ENCODE results near the gene MPZL3. TPM values are rescaled to one million over a fixed set of nuclear protein-coding genes. Genes with fewer than 3 reads are reported as not detected.

MPZL3 gene
- total and polyA plus RNA-seq, 2 experiments from 2014 or later: 0.92 to 2.9 TPM

DNA sequence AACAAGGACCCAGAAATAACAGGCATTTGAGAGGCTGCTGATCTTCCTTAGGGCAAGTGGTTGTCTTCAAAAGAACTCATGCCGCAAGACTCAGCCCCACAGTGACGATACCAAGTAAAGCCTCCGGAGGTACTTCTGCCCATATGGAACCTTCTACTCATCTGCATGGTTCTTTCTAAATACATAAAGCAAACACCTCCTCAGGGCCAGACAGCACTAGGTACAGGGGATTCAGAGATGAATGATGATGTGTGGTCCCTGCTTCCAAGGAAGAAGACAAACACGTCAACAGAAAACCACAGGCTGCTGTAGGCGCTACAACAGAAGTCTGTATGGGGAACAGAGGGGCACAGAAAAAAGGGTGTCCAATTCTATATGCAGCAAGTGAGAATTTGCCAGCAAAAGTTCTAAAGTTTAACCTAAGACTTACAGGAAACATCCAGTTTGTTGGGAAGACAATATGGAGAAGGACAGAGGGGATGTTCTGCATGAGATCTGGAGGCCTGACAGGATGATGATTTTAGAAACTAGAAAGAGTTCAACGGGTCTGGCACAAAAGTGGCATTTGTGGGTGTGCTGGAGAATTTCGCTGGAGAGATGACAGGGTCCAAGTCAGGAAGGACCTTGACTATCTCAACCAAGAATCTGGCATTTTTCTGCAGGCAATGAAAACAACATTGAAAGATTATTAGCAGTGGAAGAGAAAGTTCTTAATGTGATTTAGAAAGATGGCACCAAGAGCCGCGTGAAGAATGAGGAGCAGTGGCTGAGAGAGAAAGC is 51.1 kb downstream of the MPZL3 start:
- Mint-ChIP-seq H3K36me3 (ENCODE audit: low read depth) (no peaks in the 10 kb centered on the region), H3K9me3 (no peaks in the 10 kb centered on the region)

More for the DNA sequence above, 51.1 kb downstream of the MPZL3 start:
- Histone ChIP-seq H3K9me2 (ENCODE audit: insufficient read depth) (peaks cover 6% of the 10 kb centered on the region; the same call in 1 of the 2 replicates), H3K27ac (ENCODE audit: low read depth) (no peak overlapping the region), H3K4me2 (no peak overlapping the region), H4K20me1 (replicated peaks; ENCODE audit: insufficient read depth) (no peaks in the 10 kb centered on the region), H2AFZ (no peak overlapping the region), H3K79me2 (replicated peaks; ENCODE audit: insufficient read depth) (no peaks in the 10 kb centered on the region), H3K4me1 (ENCODE audit: insufficient read depth) (peaks cover 9% of the 10 kb centered on the region; the same call in 1 of the 2 replicates), H3K27me3 (ENCODE audit: insufficient read depth) (no peaks in the 10 kb centered on the region), H3F3A (replicated peaks; ENCODE audit: low read depth) (no peaks in the 10 kb centered on the region), H3K36me3 (ENCODE audit: insufficient read depth) (no peaks in the 10 kb centered on the region), H3K4me3 (no peak overlapping the region)
- Mint-ChIP-seq H3K4me3 (no peak overlapping the region), H3K27me3 (ENCODE audit: insufficient read depth, low read depth, poor library complexity) (peaks cover 2% of the 10 kb centered on the region), H3K4me1 (peaks cover 21% of the 10 kb centered on the region; the same call in 2 of the 3 replicates), H3K27ac (no peak overlapping the region)
- DNase-seq (ENCODE audit: low spot score): no peak
- TF ChIP-seq EZH2 (IDR thresholded peaks at IDR 0.05; ENCODE audit: low read depth, unreplicated experiment) (no peak), CREB1 (CRISPR knock-in tag; IDR thresholded peaks at IDR 0.05; ENCODE audit: low read depth) (no peak), STAT1 (IDR thresholded peaks at IDR 0.05; ENCODE audit: unreplicated experiment) (no peak), JUNB (IDR thresholded peaks at IDR 0.05; ENCODE audit: unreplicated experiment) (no peak), ZNF114 (CRISPR knock-in tag; IDR thresholded peaks at IDR 0.05) (no peak), ZNF331 (CRISPR knock-in tag; IDR thresholded peaks at IDR 0.05; ENCODE audit: low read depth) (no peak), POLR2AphosphoS5 (IDR thresholded peaks at IDR 0.05; ENCODE audit: low read depth) (no peak), EZH2phosphoT487 (IDR thresholded peaks at IDR 0.05; ENCODE audit: unreplicated experiment) (no peak)
- TF ChIP-seq, protein P1, sequence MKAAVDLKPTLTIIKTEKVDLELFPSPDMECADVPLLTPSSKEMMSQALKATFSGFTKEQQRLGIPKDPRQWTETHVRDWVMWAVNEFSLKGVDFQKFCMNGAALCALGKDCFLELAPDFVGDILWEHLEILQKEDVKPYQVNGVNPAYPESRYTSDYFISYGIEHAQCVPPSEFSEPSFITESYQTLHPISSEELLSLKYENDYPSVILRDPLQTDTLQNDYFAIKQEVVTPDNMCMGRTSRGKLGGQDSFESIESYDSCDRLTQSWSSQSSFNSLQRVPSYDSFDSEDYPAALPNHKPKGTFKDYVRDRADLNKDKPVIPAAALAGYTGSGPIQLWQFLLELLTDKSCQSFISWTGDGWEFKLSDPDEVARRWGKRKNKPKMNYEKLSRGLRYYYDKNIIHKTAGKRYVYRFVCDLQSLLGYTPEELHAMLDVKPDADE (IDR thresholded peaks at IDR 0.05): no peak
- TF ChIP-seq, protein P2, sequence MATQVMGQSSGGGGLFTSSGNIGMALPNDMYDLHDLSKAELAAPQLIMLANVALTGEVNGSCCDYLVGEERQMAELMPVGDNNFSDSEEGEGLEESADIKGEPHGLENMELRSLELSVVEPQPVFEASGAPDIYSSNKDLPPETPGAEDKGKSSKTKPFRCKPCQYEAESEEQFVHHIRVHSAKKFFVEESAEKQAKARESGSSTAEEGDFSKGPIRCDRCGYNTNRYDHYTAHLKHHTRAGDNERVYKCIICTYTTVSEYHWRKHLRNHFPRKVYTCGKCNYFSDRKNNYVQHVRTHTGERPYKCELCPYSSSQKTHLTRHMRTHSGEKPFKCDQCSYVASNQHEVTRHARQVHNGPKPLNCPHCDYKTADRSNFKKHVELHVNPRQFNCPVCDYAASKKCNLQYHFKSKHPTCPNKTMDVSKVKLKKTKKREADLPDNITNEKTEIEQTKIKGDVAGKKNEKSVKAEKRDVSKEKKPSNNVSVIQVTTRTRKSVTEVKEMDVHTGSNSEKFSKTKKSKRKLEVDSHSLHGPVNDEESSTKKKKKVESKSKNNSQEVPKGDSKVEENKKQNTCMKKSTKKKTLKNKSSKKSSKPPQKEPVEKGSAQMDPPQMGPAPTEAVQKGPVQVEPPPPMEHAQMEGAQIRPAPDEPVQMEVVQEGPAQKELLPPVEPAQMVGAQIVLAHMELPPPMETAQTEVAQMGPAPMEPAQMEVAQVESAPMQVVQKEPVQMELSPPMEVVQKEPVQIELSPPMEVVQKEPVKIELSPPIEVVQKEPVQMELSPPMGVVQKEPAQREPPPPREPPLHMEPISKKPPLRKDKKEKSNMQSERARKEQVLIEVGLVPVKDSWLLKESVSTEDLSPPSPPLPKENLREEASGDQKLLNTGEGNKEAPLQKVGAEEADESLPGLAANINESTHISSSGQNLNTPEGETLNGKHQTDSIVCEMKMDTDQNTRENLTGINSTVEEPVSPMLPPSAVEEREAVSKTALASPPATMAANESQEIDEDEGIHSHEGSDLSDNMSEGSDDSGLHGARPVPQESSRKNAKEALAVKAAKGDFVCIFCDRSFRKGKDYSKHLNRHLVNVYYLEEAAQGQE (IDR thresholded peaks at IDR 0.05; ENCODE audit: unreplicated experiment): no peak
- TF ChIP-seq, protein P3, sequence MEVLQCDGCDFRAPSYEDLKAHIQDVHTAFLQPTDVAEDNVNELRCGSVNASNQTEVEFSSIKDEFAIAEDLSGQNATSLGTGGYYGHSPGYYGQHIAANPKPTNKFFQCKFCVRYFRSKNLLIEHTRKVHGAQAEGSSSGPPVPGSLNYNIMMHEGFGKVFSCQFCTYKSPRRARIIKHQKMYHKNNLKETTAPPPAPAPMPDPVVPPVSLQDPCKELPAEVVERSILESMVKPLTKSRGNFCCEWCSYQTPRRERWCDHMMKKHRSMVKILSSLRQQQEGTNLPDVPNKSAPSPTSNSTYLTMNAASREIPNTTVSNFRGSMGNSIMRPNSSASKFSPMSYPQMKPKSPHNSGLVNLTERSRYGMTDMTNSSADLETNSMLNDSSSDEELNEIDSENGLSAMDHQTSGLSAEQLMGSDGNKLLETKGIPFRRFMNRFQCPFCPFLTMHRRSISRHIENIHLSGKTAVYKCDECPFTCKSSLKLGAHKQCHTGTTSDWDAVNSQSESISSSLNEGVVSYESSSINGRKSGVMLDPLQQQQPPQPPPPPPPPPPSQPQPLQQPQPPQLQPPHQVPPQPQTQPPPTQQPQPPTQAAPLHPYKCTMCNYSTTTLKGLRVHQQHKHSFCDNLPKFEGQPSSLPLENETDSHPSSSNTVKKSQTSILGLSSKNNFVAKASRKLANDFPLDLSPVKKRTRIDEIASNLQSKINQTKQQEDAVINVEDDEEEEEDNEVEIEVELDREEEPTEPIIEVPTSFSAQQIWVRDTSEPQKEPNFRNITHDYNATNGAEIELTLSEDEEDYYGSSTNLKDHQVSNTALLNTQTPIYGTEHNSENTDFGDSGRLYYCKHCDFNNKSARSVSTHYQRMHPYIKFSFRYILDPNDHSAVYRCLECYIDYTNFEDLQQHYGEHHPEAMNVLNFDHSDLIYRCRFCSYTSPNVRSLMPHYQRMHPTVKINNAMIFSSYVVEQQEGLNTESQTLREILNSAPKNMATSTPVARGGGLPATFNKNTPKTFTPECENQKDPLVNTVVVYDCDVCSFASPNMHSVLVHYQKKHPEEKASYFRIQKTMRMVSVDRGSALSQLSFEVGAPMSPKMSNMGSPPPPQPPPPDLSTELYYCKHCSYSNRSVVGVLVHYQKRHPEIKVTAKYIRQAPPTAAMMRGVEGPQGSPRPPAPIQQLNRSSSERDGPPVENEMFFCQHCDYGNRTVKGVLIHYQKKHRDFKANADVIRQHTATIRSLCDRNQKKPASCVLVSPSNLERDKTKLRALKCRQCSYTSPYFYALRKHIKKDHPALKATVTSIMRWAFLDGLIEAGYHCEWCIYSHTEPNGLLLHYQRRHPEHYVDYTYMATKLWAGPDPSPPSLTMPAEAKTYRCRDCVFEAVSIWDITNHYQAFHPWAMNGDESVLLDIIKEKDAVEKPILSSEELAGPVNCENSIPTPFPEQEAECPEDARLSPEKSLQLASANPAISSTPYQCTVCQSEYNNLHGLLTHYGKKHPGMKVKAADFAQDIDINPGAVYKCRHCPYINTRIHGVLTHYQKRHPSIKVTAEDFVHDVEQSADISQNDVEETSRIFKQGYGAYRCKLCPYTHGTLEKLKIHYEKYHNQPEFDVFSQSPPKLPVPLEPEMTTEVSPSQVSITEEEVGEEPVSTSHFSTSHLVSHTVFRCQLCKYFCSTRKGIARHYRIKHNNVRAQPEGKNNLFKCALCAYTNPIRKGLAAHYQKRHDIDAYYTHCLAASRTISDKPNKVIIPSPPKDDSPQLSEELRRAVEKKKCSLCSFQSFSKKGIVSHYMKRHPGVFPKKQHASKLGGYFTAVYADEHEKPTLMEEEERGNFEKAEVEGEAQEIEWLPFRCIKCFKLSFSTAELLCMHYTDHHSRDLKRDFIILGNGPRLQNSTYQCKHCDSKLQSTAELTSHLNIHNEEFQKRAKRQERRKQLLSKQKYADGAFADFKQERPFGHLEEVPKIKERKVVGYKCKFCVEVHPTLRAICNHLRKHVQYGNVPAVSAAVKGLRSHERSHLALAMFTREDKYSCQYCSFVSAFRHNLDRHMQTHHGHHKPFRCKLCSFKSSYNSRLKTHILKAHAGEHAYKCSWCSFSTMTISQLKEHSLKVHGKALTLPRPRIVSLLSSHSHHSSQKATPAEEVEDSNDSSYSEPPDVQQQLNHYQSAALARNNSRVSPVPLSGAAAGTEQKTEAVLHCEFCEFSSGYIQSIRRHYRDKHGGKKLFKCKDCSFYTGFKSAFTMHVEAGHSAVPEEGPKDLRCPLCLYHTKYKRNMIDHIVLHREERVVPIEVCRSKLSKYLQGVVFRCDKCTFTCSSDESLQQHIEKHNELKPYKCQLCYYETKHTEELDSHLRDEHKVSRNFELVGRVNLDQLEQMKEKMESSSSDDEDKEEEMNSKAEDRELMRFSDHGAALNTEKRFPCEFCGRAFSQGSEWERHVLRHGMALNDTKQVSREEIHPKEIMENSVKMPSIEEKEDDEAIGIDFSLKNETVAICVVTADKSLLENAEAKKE (CRISPR knock-in tag; IDR thresholded peaks at IDR 0.05): no peak
- no peak for ATAC-seq

Measured in GM23338 (cell line).